IMR-90 (cell line): ENCODE data around the gene ZMYND10. TPM values are rescaled to one million over a fixed set of nuclear protein-coding genes. Genes with fewer than 3 reads are reported as not detected.
A peak's percentile ranks its signal among the peaks of the same experiment; 100 is the strongest.

ENCODE experiments used
- ATAC-seq: fragments of 200-7000 bp; cut with Tn5 transposase; 2 replicates; pipeline ENCODE4 v1.9.1; 2020; ENCODE audit warnings: low read depth, mild to moderate bottlenecking, moderate library complexity
- BruUV-seq: library from RNA; stranded (reverse); fragments of 400-500 nt; replicated peaks from 2 replicates; lab custom pipeline; 2021; lab: Mats Ljungman, UMichigan
- CTCF ChIA-PET: fragments of 300-600 bp; formaldehyde crosslinking; extraction: SDS; loops from one replicate; lab custom pipeline; 2021; ENCODE audit warnings: antibody characterized with exemption; lab: Yijun Ruan, JAX
- POLR2A ChIA-PET: fragments of 300-600 bp; sonication (Branson Sonifier 250); formaldehyde crosslinking; loops from one replicate; lab custom pipeline; 2022; ENCODE audit warnings: antibody characterized with exemption; ENCODE audit not compliant: unreplicated experiment; lab: Charles Lee
- DNase-seq: peaks from one replicate; pipeline ENCODE4 v3.0.0; 2013
- H2AFZ ChIP-seq: replicated peaks from 2 replicates; pipeline ENCODE3; 2013; ENCODE audit warnings: low read length, mild to moderate bottlenecking; ENCODE audit not compliant: poor library complexity
- H2AK5ac ChIP-seq: 2 replicates; pipeline ENCODE4 v1.6.1; 2013; ENCODE audit warnings: low read depth, low read length, inconsistent platforms
- H2AK9ac ChIP-seq: replicated peaks from 2 replicates; pipeline ENCODE3; 2013; ENCODE audit warnings: mild to moderate bottlenecking, low read depth, low read length, moderate library complexity; ENCODE audit not compliant: poor library complexity
- H2BK120ac ChIP-seq: 2 replicates; pipeline ENCODE4 v1.6.1; 2013; ENCODE audit warnings: low read depth, low read length, inconsistent platforms
- H2BK15ac ChIP-seq: 3 replicates; pipeline ENCODE4 v1.6.1; 2013; ENCODE audit warnings: low read depth, low read length, inconsistent platforms
- H2BK20ac ChIP-seq: 2 replicates; pipeline ENCODE4 v1.6.1; 2013; ENCODE audit warnings: low read depth, mild to moderate bottlenecking, inconsistent platforms, low read length, moderate library complexity
- H2BK5ac ChIP-seq: 2 replicates; pipeline ENCODE4 v1.6.1; 2013; ENCODE audit warnings: mild to moderate bottlenecking, low read depth, low read length, inconsistent platforms; ENCODE audit not compliant: poor library complexity, severe bottlenecking
- H3K14ac ChIP-seq: replicated peaks from 2 replicates; pipeline ENCODE4 v1.6.1; 2013; ENCODE audit warnings: low read depth, low read length, inconsistent platforms
- H3K18ac ChIP-seq: 2 replicates; pipeline ENCODE4 v1.6.1; 2013; ENCODE audit warnings: low read depth, low read length, control low read depth
- H3K23ac ChIP-seq: 2 replicates; pipeline ENCODE4 v1.6.1; 2013; ENCODE audit warnings: low read depth, low read length, inconsistent platforms
- H3K27ac ChIP-seq: 2 replicates; pipeline ENCODE4 v1.5.1; 2013; ENCODE audit warnings: mild to moderate bottlenecking, control low read depth, low read length; ENCODE audit not compliant: insufficient read depth
- H3K27me3 ChIP-seq: 2 replicates; pipeline ENCODE4 v1.6.1; 2013; ENCODE audit warnings: low read length; ENCODE audit not compliant: control insufficient read depth, insufficient read depth
- H3K36me3 ChIP-seq: 2 replicates; pipeline ENCODE4 v1.6.1; 2013; ENCODE audit warnings: low read length, mixed read lengths; ENCODE audit not compliant: control insufficient read depth, insufficient read depth
- H3K4ac ChIP-seq: 2 replicates; pipeline ENCODE4 v1.6.1; 2013; ENCODE audit warnings: low read depth, low read length, inconsistent platforms
- H3K4me1 ChIP-seq: 2 replicates; pipeline ENCODE4 v1.6.1; 2013; ENCODE audit warnings: low read length, mixed read lengths; ENCODE audit not compliant: control insufficient read depth, insufficient read depth
- H3K4me2 ChIP-seq: 2 replicates; pipeline ENCODE4 v1.6.1; 2013; ENCODE audit warnings: low read depth, mild to moderate bottlenecking, control low read depth, low read length, moderate library complexity
- H3K4me3 ChIP-seq: 2 replicates; pipeline ENCODE4 v1.5.1; 2013; ENCODE audit warnings: low read depth, mild to moderate bottlenecking, control low read depth, low read length, moderate library complexity; ENCODE audit not compliant: insufficient read depth
- H3K56ac ChIP-seq: 2 replicates; pipeline ENCODE4 v1.6.1; 2013; ENCODE audit warnings: low read length, inconsistent platforms; ENCODE audit not compliant: insufficient read depth; ENCODE audit errors: extremely low read depth
- H3K79me1 ChIP-seq, 2 experiments: 2 replicates each; pipeline ENCODE4 v1.6.1; 2013; ENCODE audit warnings: low read length in 2 of 2, inconsistent platforms in 1 of 2, low read depth in 1 of 2
- H3K9ac ChIP-seq: 2 replicates; pipeline ENCODE4 v1.6.1; 2013; ENCODE audit warnings: low read depth, low read length, control low read depth
- H3K9me1 ChIP-seq: 2 replicates; pipeline ENCODE4 v1.6.1; 2013; ENCODE audit warnings: low read length, inconsistent platforms; ENCODE audit not compliant: insufficient read depth
- H3K9me3 ChIP-seq: 2 replicates; pipeline ENCODE4 v1.6.1; 2013; ENCODE audit warnings: low read length; ENCODE audit not compliant: control insufficient read depth, insufficient read depth
- H4K20me1 ChIP-seq: 2 replicates; pipeline ENCODE4 v1.6.1; 2013; ENCODE audit warnings: low read length, inconsistent platforms; ENCODE audit not compliant: insufficient read depth
- H4K5ac ChIP-seq: 2 replicates; pipeline ENCODE4 v1.6.1; 2013; ENCODE audit warnings: mild to moderate bottlenecking, low read depth, low read length, control low read depth
- H4K8ac ChIP-seq, 2 experiments: 2 replicates each; pipeline ENCODE4 v1.6.1; 2013; ENCODE audit warnings: low read depth in 2 of 2, low read length in 2 of 2, control low read depth in 1 of 2, inconsistent platforms in 1 of 2
- H4K91ac ChIP-seq: 2 replicates; pipeline ENCODE4 v1.6.1; 2013; ENCODE audit warnings: low read depth, low read length, inconsistent platforms; ENCODE audit not compliant: insufficient read depth
- BHLHE40 ChIP-seq: fragments of 150-350 bp; IDR thresholded peaks from 2 replicates; pipeline ENCODE4 v1.6.1; 2016; ENCODE audit warnings: mild to moderate bottlenecking, low read depth, low read length
- CEBPB ChIP-seq: IDR thresholded peaks from 2 replicates; pipeline ENCODE4 v1.6.1; 2012; ENCODE audit warnings: low read depth, low read length, improper control_type of control experiment
- CHD1 ChIP-seq: IDR thresholded peaks from 2 replicates; pipeline ENCODE4 v1.6.1; 2012; ENCODE audit warnings: low read depth, low read length, improper control_type of control experiment
- CTCF ChIP-seq: conservative IDR thresholded peaks from 2 replicates; pipeline ENCODE4 v1.5.1; 2012; ENCODE audit warnings: mild to moderate bottlenecking, low read depth, low read length, improper control_type of control experiment
- ELK1 ChIP-seq: fragments of 150-350 bp; IDR thresholded peaks from 2 replicates; pipeline ENCODE4 v1.6.1; 2016; ENCODE audit warnings: low read depth, mild to moderate bottlenecking, low read length, moderate library complexity, borderline replicate concordance
- FOS ChIP-seq: fragments of 150-350 bp; IDR thresholded peaks from 2 replicates; pipeline ENCODE4 v1.6.1; 2016; ENCODE audit warnings: low read depth, low read length
- MAFK ChIP-seq: IDR thresholded peaks from 2 replicates; pipeline ENCODE4 v1.6.1; 2012; ENCODE audit warnings: low read depth, low read length, improper control_type of control experiment
- MAZ ChIP-seq: IDR thresholded peaks from 2 replicates; pipeline ENCODE4 v1.6.1; 2012; ENCODE audit warnings: low read depth, mild to moderate bottlenecking, low read length, improper control_type of control experiment, moderate library complexity, borderline replicate concordance
- MXI1 ChIP-seq: IDR thresholded peaks from 2 replicates; pipeline ENCODE4 v1.6.1; 2012; ENCODE audit warnings: low read depth, mild to moderate bottlenecking, low read length, moderate library complexity, borderline replicate concordance
- NFE2L2 ChIP-seq: fragments of 150-350 bp; IDR thresholded peaks from 2 replicates; pipeline ENCODE4 v1.6.1; 2016; ENCODE audit warnings: low read depth, mild to moderate bottlenecking, low read length
- POLR2A ChIP-seq: IDR thresholded peaks from 2 replicates; pipeline ENCODE4 v1.6.1; 2012; ENCODE audit warnings: mild to moderate bottlenecking, low read depth, low read length
- RAD21 ChIP-seq: IDR thresholded peaks from 2 replicates; pipeline ENCODE4 v1.6.1; 2012; ENCODE audit warnings: low read length, improper control_type of control experiment
- RCOR1 ChIP-seq: IDR thresholded peaks from 2 replicates; pipeline ENCODE4 v1.6.1; 2012; ENCODE audit warnings: mild to moderate bottlenecking, low read length, improper control_type of control experiment; ENCODE audit not compliant: insufficient replicate concordance
- RFX5 ChIP-seq: IDR thresholded peaks from 2 replicates; pipeline ENCODE4 v1.8.0; 2012; ENCODE audit warnings: low read depth, mild to moderate bottlenecking, low read length, moderate library complexity
- SMC3 ChIP-seq: fragments of 150-350 bp; IDR thresholded peaks from 2 replicates; pipeline ENCODE4 v1.6.1; 2016; ENCODE audit warnings: low read depth, mild to moderate bottlenecking, antibody characterized with exemption, low read length, moderate library complexity
- USF2 ChIP-seq: fragments of 150-350 bp; IDR thresholded peaks from 2 replicates; pipeline ENCODE4 v1.6.1; 2017; ENCODE audit warnings: mild to moderate bottlenecking, antibody characterized with exemption, low read length, low read depth
- WGBS, 2 experiments: methylation state at CpG; one replicate each; pipeline versions ENCODE4 v1.1.5 to v1.1.7; 2013; ENCODE audit warnings: missing lambda C conversion rate in 2 of 2; ENCODE audit not compliant: insufficient read length in 1 of 2; ENCODE audit errors: extremely low coverage in 2 of 2; 5-methylcytosine and 5-hydroxymethylcytosine counted together
- dilution Hi-C: fragments of 300-500 bp; cut with HindIII; formaldehyde crosslinking; loops from one replicate; pipeline ENCODE4 v1.14.3; 2018; ENCODE audit warnings: low sequenced_read_pairs; ENCODE audit not compliant: unreplicated experiment
- in situ Hi-C: fragments of 300-500 bp; cut with MboI; formaldehyde crosslinking; loops from 3 replicates; pipeline ENCODE4 v1.14.3; 2019; ENCODE audit warnings: low sequenced_read_pairs, inconsistent platforms, mixed read lengths
- intact Hi-C: fragments of 100-400 bp; cut with micrococcal nuclease; formaldehyde crosslinking; loops from 2 replicates; pipeline ENCODE4 v1.10.0; 2022
- polyA plus RNA-seq, 3 experiments: library from polyadenylated mRNA; depleted of rRNA; stranded (reverse); fragments of >200 nt; gene quantifications; 2 replicates each; pipeline ENCODE4 v1.2.3, GENCODE V29; 2012; ENCODE audit warnings: low replicate concordance in 1 of 3
- total RNA-seq: library from RNA; depleted of rRNA; stranded (reverse); fragments of >200 nt; gene quantifications from 2 replicates; pipeline ENCODE4 v1.2.3, GENCODE V29; 2012

ZMYND10 gene
- total and polyA plus RNA-seq, 2 of the 4 experiments (the other 2 are of a cell fraction) = 1.1 to 1.4 TPM

- no peak for DNase-seq
- Histone ChIP-seq H2BK5ac (no peak overlapping the region), H2BK20ac (no peak overlapping the region), H2AK5ac (0 out of 2 replicates have a peak overlapping the region, but pooled peaks have one; percentile 43), H3K23ac (0 out of 2 replicates have a peak overlapping the region, but pooled peaks have one; percentile 62), H3K9ac (no peak overlapping the region), H3K4me3 (no peak overlapping the region), H2BK15ac (no peak overlapping the region), H4K20me1 (peaks cover 2% of the 10 kb centered on the region; the same call in 1 of the 2 replicates), H3K4me1 (peaks cover 18% of the 10 kb centered on the region), H3K56ac (no peak overlapping the region), H3K14ac (no peak overlapping the region), H3K4me2 (no peak overlapping the region), H3K36me3 (no peaks in the 10 kb centered on the region), H3K4ac (peak overlapping the region; percentile 81), H2AK9ac (peak overlapping the region; percentile 23), H4K91ac (no peak overlapping the region), H4K8ac (peak overlapping the region; percentile 59 to 97; a peak in 2 of 4 replicates), H3K27me3 (no peaks in the 10 kb centered on the region), H3K18ac (no peak overlapping the region), H3K79me1 (peaks cover 8 to 31% of the 10 kb centered on the region in 2 experiments; a peak in 3 of 4 replicates), H4K5ac (no peak overlapping the region), H2BK120ac (no peak overlapping the region), H3K27ac (no peak overlapping the region), H2AFZ (peak overlapping the region; percentile 94), H3K9me1 (peaks cover 11% of the 10 kb centered on the region), H3K9me3 (no peaks in the 10 kb centered on the region)
- ChIA-PET POLR2A (no interaction called here), CTCF (no interaction called here)
- dilution Hi-C loops (no loop called here), in situ Hi-C loops (loop anchor here (25.0 kb wide), 3 partner anchors 1046 to 1821 kb away; partner anchors contain the start of genes ABHD14B, GPR62, MANF and PCBP4), intact Hi-C loops (no loop called here)
- WGBS, 2 experiments = 100% methylated on average over 2 of the region's 9 CpGs; no CpG with 5 or more reads in 1 of the 2 experiments
- no peak for ATAC-seq
- TF ChIP-seq RCOR1 (no peak), MAZ (no peak), RFX5 (no peak), FOS (no peak), USF2 (no peak), CTCF (no peak), CEBPB (no peak), BHLHE40 (no peak), CHD1 (no peak), MXI1 (no peak), SMC3 (no peak), POLR2A (no peak), NFE2L2 (no peak), ELK1 (no peak), RAD21 (no peak), MAFK (no peak)
- no TSS peak for BruUV-seq
Measured at GRCh38 chr3:50341537-50341936, 4.0 kb downstream of the ZMYND10 start.
